ENCODE measurements around the gene AEBP2.
A peak's percentile ranks its signal among the peaks of the same experiment; 100 is the strongest.

AEBP2 gene

DNA sequence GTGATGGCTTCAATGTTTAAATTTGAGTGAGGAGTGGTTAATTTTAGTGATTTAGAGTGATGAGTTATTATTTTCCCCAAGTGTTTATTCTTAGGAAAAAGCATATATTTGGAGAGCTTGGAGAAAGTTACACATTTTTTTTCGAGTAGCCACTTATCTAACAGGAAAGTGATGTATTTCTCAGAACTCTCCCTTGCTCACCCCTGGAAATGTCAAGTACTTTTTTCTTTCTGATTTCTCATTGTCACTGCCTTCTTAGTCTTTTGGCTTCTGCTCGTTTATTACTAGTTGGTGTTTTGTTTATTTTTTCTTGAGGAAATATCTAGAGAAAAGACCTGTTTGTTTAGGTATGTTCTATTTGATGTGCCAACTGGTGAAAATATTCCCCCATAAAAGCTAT is 58.8 kb downstream of the AEBP2 start:
- no peak for FAIRE-seq
- no peak for DNase-seq (ENCODE audit: insufficient read length, low spot score)

GRCh38 chr12:19499030-19499429 is 59.7 kb downstream of the AEBP2 start:
- DNase-seq (ENCODE audit: insufficient read length, low spot score) (no peak), FAIRE-seq (no peak)

- no peak for DNase-seq (ENCODE audit: insufficient read length, low spot score)
- FAIRE-seq = no peak
Measured at GRCh38 chr12:19506497-19506896, 67.2 kb downstream of the AEBP2 start.

DNA sequence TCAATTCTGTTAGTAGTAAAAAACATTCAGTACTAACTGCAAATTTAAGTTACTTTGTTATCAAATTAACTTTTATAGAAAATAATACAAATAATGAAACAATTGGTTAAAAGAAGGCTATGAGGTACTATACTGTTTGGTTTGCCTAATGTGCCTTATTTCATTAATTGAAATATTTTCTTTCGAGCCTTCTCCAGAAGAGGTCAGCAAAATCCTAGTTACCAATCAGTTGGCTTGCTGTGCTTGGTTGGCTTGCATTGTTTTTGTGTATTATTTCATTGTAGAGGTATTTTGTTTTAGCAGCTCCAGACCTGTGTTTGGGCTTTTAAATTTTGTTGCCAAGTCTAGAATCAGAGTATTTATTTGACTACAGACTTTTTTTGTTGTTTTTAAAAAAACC is 68.5 kb downstream of the AEBP2 start:
- DNase-seq (ENCODE audit: insufficient read length, low spot score) (no peak), FAIRE-seq (no peak)

DNA sequence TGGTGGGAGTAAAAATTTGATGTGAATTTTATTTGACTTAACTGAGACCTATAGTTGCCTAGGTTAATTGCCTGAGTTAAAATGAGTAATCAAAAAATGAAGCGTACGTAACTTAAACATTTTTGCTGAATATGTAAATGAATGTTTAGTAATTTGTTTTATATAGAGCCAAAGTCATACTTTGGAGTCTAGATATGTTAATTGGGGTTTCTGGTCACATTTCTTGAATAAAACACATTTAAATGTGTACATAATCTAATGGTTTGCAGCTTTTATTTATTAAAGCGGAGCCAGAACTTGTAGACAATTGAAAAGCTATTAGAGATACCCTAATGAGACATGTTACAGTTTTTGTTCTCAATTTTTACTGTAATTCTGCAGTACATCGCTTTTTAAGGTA is 71.2 kb downstream of the AEBP2 start:
- FAIRE-seq (no peak), DNase-seq (ENCODE audit: insufficient read length, low spot score) (no peak)

DNA sequence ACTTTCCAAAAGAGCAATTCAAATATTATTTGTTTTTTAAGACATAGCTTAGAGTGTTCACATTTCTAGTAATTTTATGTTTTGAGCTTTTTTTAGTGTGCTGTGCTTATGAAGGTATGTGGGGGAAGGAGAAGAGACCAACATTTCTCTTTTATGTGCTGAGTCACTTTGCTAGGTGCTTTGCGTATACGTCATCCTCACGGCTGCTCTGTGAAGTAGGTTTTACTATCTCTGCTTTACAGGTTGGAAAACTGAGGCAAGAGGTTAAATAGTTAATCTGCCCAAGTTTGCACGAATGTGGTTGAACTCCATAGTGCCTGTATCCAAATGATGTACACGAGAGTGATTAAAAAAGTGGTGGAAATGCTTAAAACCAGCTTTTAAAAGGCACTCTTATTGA is 75.9 kb downstream of the AEBP2 start:
- no peak for DNase-seq (ENCODE audit: insufficient read length, low spot score)
- FAIRE-seq = no peak

DNA sequence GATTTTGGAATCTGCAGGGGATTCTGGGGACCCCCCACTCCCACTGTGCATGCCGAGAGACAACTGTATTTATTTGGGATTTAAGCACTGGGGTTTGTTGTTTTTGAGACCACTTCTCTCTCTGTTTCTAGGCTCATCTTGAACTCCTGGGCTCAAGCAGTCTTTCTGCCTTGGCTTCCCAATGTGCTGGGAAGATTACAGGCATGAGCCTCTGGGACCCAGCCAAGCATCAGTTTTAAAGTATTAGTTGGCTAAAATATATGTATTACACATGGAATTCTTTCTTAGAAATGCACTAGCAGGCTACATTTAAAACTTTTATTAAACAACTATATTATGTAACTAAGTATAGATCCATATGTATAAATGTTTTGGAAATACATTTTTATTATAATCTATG is 78.3 kb downstream of the AEBP2 start:
- no peak for DNase-seq (ENCODE audit: insufficient read length, low spot score)
- no peak for FAIRE-seq

DNA sequence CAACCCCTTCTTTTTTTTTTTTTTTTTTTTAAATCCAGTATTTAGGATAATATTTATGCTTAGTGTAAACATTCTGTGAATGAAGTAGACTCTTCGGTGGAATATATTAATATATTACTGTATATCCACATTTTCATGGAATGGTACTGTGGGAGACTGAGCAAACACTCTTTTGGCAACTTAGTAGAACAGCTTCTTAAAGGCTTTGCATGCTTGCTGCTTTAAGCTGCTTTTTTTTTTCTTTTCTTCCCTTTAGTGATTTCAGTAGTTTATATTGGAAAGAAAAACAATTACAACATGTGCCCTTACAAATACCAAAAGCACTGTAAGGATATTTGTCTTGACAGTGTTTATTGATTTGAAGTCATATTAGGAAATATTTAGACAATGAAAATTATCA is 78.9 kb downstream of the AEBP2 start:
- FAIRE-seq (no peak), DNase-seq (ENCODE audit: insufficient read length, low spot score) (no peak)

- DNase-seq (ENCODE audit: insufficient read length, low spot score) (no peak), FAIRE-seq (no peak)
Measured at GRCh38 chr12:19520646-19521415, 81.5 kb downstream of the AEBP2 start.

- DNase-seq (ENCODE audit: insufficient read length, low spot score) = no peak
Measured at GRCh38 chr12:19525274-19525673, 86.0 kb downstream of the AEBP2 start.

GRCh38 chr12:19527866-19528265 is 88.6 kb downstream of the AEBP2 start:
- no peak for FAIRE-seq
- no peak for DNase-seq (ENCODE audit: insufficient read length, low spot score)

More at GRCh38 chr12:19525274-19525673, 86.0 kb downstream of the AEBP2 start:
- FAIRE-seq = no peak

- DNase-seq (ENCODE audit: insufficient read length, low spot score) = no peak
- no peak for FAIRE-seq
Measured at GRCh38 chr12:19528750-19529149, 89.5 kb downstream of the AEBP2 start.

- DNase-seq (ENCODE audit: insufficient read length, low spot score) (peak; percentile 30), FAIRE-seq (no peak)
Measured at GRCh38 chr12:19529951-19530636, 90.8 kb downstream of the AEBP2 start.

DNA sequence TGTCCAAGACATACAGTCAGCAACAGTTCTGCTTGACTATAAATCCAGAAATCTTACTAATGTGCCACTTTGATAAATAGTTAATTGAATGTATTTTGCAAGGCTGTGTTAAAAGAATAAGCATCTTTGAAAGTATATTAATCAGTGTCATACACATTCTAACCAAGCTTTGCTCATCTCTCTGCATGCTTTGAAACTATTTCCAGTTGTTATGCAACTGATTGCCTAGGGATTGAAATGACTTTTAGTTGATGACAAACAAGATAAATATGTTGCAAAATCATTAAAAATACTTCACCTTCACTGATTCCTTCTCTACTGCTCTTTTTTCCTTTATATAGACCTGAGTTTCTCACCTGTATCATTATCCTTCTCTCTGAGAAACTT is 91.3 kb downstream of the AEBP2 start:
- FAIRE-seq = no peak
- DNase-seq (ENCODE audit: insufficient read length, low spot score) = no peak

GRCh38 chr12:19533567-19533966 is 94.3 kb downstream of the AEBP2 start:
- DNase-seq (ENCODE audit: insufficient read length, low spot score) (no peak), FAIRE-seq (no peak)

DNA sequence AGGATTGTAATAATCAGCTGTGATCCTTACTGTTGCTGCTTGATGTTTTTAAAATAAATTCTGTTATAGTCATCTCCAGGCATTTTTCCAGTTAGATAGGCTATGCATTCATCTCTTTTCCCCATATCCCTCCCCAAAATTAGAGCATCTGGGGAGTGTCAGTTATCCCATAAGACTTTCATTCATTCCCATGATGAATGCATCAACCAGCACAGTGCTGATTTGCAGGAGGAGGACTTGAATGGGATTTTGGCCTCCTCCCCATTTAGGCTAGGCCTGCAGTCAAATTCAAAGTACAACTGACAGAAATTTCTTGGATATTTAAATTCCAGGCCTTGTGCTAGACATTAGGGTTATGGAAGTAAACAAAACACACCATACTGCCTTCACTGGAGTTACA is 99.8 kb downstream of the AEBP2 start:
- FAIRE-seq (no peak), DNase-seq (ENCODE audit: insufficient read length, low spot score) (no peak)

DNA sequence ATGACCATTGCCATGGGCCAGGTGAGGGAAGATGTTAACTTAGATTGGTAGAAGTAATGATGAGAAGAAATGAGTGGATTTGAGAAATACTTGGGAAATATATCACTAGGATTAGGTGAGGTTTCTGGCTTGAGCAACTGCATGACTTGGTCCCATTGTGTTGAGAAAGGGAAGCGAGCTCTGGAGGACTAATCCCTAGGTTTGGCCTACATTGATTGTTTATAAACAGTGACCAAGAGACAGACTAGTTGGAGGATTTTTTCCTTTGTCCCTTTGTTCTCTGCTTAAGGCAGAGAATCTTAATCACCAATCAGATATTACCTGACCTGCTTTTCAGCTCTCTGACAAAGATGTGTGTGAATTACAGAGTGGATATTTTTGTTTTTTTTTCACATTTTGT is 100.5 kb downstream of the AEBP2 start:
- DNase-seq (ENCODE audit: insufficient read length, low spot score) (no peak), FAIRE-seq (no peak)

- no peak for DNase-seq (ENCODE audit: insufficient read length, low spot score)
- FAIRE-seq = no peak
Measured at GRCh38 chr12:19542606-19543005, 103.3 kb downstream of the AEBP2 start.

DNA sequence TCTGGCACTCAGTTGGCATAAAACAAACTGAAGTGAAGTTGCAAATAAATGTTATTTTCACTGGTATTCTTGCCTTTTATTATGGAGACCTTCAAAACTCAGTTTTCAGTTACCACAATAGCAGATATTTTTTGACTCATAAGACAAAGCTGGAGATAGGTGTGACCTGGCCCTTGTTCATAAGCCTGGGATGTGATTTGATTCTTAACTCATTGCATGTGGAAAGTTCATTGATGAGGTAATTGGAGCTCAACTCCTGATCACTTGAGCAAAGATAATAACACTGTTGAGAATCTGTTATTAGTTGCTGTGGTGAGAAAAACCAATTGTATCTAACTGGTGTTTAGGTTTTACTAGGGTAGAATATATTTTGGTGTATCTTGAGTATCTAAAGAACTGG is 105.1 kb downstream of the AEBP2 start:
- no peak for FAIRE-seq
- no peak for DNase-seq (ENCODE audit: insufficient read length, low spot score)

GRCh38 chr12:19545301-19545700 is 106.0 kb downstream of the AEBP2 start:
- FAIRE-seq (no peak), DNase-seq (ENCODE audit: insufficient read length, low spot score) (no peak)

GRCh38 chr12:19546027-19546426 is 106.7 kb downstream of the AEBP2 start:
- DNase-seq (ENCODE audit: insufficient read length, low spot score) = no peak
- FAIRE-seq = no peak

- FAIRE-seq (no peak), DNase-seq (ENCODE audit: insufficient read length, low spot score) (no peak)
Measured at GRCh38 chr12:19546611-19547162, 107.4 kb downstream of the AEBP2 start.

All from HTR-8/SVneo (cell line).